Suprapubic skin (tissue), 4 donors: Measurements from ENCODE around the gene ASXL3.

ENCODE experiments used
- CTCF ChIP-seq, 2 donors: fragments of 200-600 bp in 1 of 2; fragments of 450-650 bp in 1 of 2; sonication (generic) in 1 of 2; IDR thresholded peaks; one replicate each; pipeline ENCODE4 v1.5.1; 2016 to 2019; ENCODE audit warnings: antibody characterized with exemption in 2 of 2, mild to moderate bottlenecking in 1 of 2, moderate library complexity in 1 of 2
- EP300 ChIP-seq: sonication (generic); formaldehyde crosslinking; IDR thresholded peaks from one replicate; pipeline ENCODE4 v1.6.1; 2017; ENCODE audit warnings: antibody characterized with exemption
- POLR2A ChIP-seq, 2 donors: fragments of 450-650 bp; IDR thresholded peaks; one replicate each; pipeline ENCODE4 v1.6.1; 2017; ENCODE audit warnings: antibody characterized with exemption in 2 of 2, mild to moderate bottlenecking in 2 of 2, moderate library complexity in 2 of 2
- POLR2AphosphoS5 ChIP-seq, 3 donors: sonication (generic); formaldehyde crosslinking; IDR thresholded peaks; one replicate each; pipeline ENCODE4 v1.6.1; 2017; ENCODE audit warnings: antibody characterized with exemption in 3 of 3

- TF ChIP-seq CTCF (IDR thresholded peaks at IDR 0.05): no peak
- TF ChIP-seq POLR2AphosphoS5 (IDR thresholded peaks at IDR 0.05): no peak
- TF ChIP-seq POLR2A (IDR thresholded peaks at IDR 0.05): no peak
- TF ChIP-seq EP300: no peak
Measured at GRCh38 chr18:33755931-33756560, 178.0 kb downstream of the ASXL3 start.
